Measurements from ENCODE around the gene HOPX. TPM values are rescaled to one million over a fixed set of nuclear protein-coding genes. Genes with fewer than 3 reads are reported as not detected.

HOPX gene
- total and polyA plus RNA-seq, 2 of the 8 experiments (the other 6 are each of a cell fraction or from before 2014, with no cell fraction given): not detected

- H3K9me3 ChIP-seq (ENCODE audit: insufficient read depth in 2 of 2, low read depth in 1 of 2, low read length in 1 of 2): no peaks in the 10 kb centered on the region
- no peaks in the 10 kb centered on the region for H3K36me3 ChIP-seq (ENCODE audit: control insufficient read depth in 2 of 4, insufficient read depth in 4 of 4, low read length in 3 of 4)
- 83% methylated on average over 2 of the region's 2 CpGs; no CpG with 5 or more reads in 1 of the 2 experiments for WGBS, 2 experiments (ENCODE audit: extremely low coverage in 1 of 2, insufficient coverage in 1 of 2, insufficient read length in 1 of 2, insufficient replicate concordance in 2 of 2, low coverage in 1 of 2, low lambda C conversion rate in 2 of 2, missing lambda C conversion rate in 1 of 2)
- H2BK20ac ChIP-seq (ENCODE audit: low read length): no peak overlapping the region
- H3K23ac ChIP-seq (ENCODE audit: insufficient read length): no peak overlapping the region
- no peak overlapping the region for H3K14ac ChIP-seq (ENCODE audit: insufficient read length)
- no peak overlapping the region for H2BK120ac ChIP-seq (replicated peaks; ENCODE audit: low read depth, low read length)
- no peak overlapping the region for H2BK15ac ChIP-seq (ENCODE audit: low read length)
- no peak overlapping the region for H2AK5ac ChIP-seq (ENCODE audit: low read depth, low read length)
- H3K9ac ChIP-seq (replicated peaks in 1 of 4; ENCODE audit: extremely low read depth in 1 of 4, low read depth in 3 of 4, low read length in 3 of 4): no peak overlapping the region
- no peak overlapping the region for H2BK5ac ChIP-seq (ENCODE audit: low read depth, low read length)
- no peak overlapping the region for H4K8ac ChIP-seq (ENCODE audit: extremely low read depth, insufficient read depth, low read length)
- H4K5ac ChIP-seq (ENCODE audit: insufficient read length, low read depth, low read length): no peak overlapping the region
- POLR2A ChIA-PET (ENCODE audit: partially characterized antibody): no interaction called here
- H3K27me3 ChIP-seq (replicated peaks in 1 of 4; ENCODE audit: control insufficient read depth in 3 of 4, extremely low read depth in 1 of 4, insufficient read depth in 3 of 4, low read length in 3 of 4): no peaks in the 10 kb centered on the region
- no peaks in the 10 kb centered on the region for H3K79me1 ChIP-seq (ENCODE audit: low read depth, low read length)
- H3K27ac ChIP-seq (ENCODE audit: low read depth, low read length): no peak overlapping the region
- no peak overlapping the region for H2BK12ac ChIP-seq (ENCODE audit: low read depth, low read length)
- no peaks in the 10 kb centered on the region; the same call in 1 of the 2 replicates for H3K23me2 ChIP-seq (ENCODE audit: low read depth, low read length)
- H3K4me1 ChIP-seq (replicated peaks in 1 of 4; ENCODE audit: control insufficient read depth in 3 of 4, insufficient read depth in 4 of 4, low read length in 3 of 4): no peaks in the 10 kb centered on the region
- no peak overlapping the region for H3K18ac ChIP-seq (ENCODE audit: extremely low read depth, low read length)
- no peak overlapping the region for H3K4ac ChIP-seq (replicated peaks; ENCODE audit: insufficient read length, low read depth, low read length)
- H3K4me2 ChIP-seq (ENCODE audit: insufficient read depth in 1 of 2, low read depth in 2 of 2, low read length in 2 of 2): no peak overlapping the region
- no peak overlapping the region for H3K56ac ChIP-seq (replicated peaks; ENCODE audit: insufficient read length, low read depth, low read length)
- H2AFZ ChIP-seq (ENCODE audit: low read length): no peak overlapping the region
- FAIRE-seq (no peak), DNase-seq (ENCODE audit: low read depth in 1 of 2, low spot score in 2 of 2) (no peak)
- no peak overlapping the region for H3K4me3 ChIP-seq (ENCODE audit: extremely low read depth in 1 of 4, insufficient read depth in 2 of 4, low read depth in 3 of 4, low read length in 4 of 4)
- no peaks in the 10 kb centered on the region for H4K20me1 ChIP-seq (replicated peaks in 1 of 2; ENCODE audit: control insufficient read depth in 1 of 2, insufficient read depth in 2 of 2, low read length in 2 of 2)
- CTCF ChIA-PET (ENCODE audit: partially characterized antibody): interaction anchor here (1.7 kb wide), 2 partner anchors 69 to 149 kb away, joined by 3 to 4 read pairs; no protein-coding TSS in a partner anchor
- H4K91ac ChIP-seq (replicated peaks; ENCODE audit: insufficient read length, low read length): no peak overlapping the region
- no peaks in the 10 kb centered on the region for H3K79me2 ChIP-seq (ENCODE audit: control insufficient read depth in 1 of 2, insufficient read depth in 2 of 2, low read length in 2 of 2)
- TF ChIP-seq SIRT6 (IDR thresholded peaks at IDR 0.05; ENCODE audit: low read length) (no peak), JUND (IDR thresholded peaks at IDR 0.05; ENCODE audit: low read length) (no peak), BRCA1 (IDR thresholded peaks at IDR 0.05; ENCODE audit: low read depth, low read length) (no peak), TAF1 (IDR thresholded peaks at IDR 0.05; ENCODE audit: low read depth, low read length) (no peak), ASH2L (IDR thresholded peaks at IDR 0.05; ENCODE audit: low read length) (no peak), MAX (IDR thresholded peaks at IDR 0.05) (no peak), POLR2AphosphoS5 (IDR thresholded peaks at IDR 0.05; ENCODE audit: low read depth, low read length) (no peak), SP1 (IDR thresholded peaks at IDR 0.05; ENCODE audit: low read depth, low read length) (no peak), CHD2 (IDR thresholded peaks at IDR 0.05; ENCODE audit: low read length) (no peak), TBP (IDR thresholded peaks at IDR 0.05; ENCODE audit: low read depth, low read length) (no peak), CBX8 (IDR thresholded peaks at IDR 0.05; ENCODE audit: borderline replicate concordance, low read depth, low read length) (no peak), BACH1 (IDR thresholded peaks at IDR 0.05; ENCODE audit: low read length) (no peak), HDAC6 (IDR thresholded peaks at IDR 0.05; ENCODE audit: low read depth, low read length) (no peak), SRF (IDR thresholded peaks at IDR 0.05; ENCODE audit: low read depth, low read length) (no peak), SAP30 (IDR thresholded peaks at IDR 0.05; ENCODE audit: insufficient read depth, insufficient replicate concordance, low read length) (no peak), POLR2A (IDR thresholded peaks at IDR 0.05; ENCODE audit: control extremely low read depth in 1 of 2, low read depth in 2 of 2, low read length in 2 of 2) (no peak)
Observed at GRCh38 chr4:56688094-56688647, 7.1 kb upstream of the HOPX start.

All from H1 (cell line).